ENCODE results near the gene LRCH1. TPM values are rescaled to one million over a fixed set of nuclear protein-coding genes. Genes with fewer than 3 reads are reported as not detected.

The LRCH1 gene
- polyA plus RNA-seq, 1 of the 3 experiments (the other 2 are of a cell fraction) = 5.5 TPM

DNA sequence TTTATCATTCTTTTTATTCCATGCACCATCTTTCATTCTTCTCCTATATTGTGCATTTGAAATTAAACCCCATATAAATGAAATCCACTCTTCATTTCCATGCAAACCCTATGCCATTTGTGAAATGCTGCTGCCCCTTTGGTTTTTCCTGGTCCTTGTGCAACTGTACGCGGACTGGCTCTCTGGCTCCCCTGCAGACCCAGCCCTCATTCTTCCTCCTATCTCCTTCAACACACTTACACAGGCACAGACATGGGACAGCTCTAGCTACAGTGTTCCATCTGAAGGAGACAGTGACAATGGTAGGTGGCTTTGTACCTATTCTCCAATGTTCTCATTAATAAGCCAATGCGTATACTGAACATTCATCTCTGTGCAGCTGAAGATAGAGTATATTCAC lies 162.4 kb downstream of the LRCH1 start:
- CTCF ChIA-PET = interaction anchor here (0.7 to 1.5 kb wide), 4 partner anchors 12 to 1610 kb away, joined by 3 to 4 read pairs (median 4); no protein-coding TSS in a partner anchor

DNA sequence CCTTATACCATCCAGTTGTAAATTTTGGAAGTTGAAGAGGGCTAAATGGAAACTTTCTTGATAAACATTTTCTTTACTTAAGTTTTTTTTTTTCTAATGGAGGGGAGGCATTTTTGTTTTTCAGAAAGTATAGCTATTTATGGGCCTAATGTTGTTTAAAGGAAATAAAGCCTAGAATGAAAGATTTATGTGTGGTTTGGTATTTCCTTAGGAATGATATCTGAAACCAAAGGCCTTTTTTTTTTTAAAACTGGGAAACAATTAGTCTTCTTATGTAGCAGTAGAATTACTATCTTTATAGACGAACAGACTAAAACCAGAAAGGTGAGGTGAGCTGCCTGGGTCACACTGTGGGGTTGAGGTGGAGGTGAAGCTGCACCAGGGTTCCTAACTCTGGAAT lies 163.9 kb downstream of the LRCH1 start:
- H4K20me1 ChIP-seq (ENCODE audit: insufficient read depth) = no peaks in the 10 kb centered on the region
- peaks cover 12 to 24% of the 10 kb centered on the region in 2 experiments for H3K36me3 ChIP-seq (replicated peaks in 1 of 2; ENCODE audit: control insufficient read depth in 1 of 2, insufficient read depth in 2 of 2, low read length in 1 of 2)
- peak overlapping the region; percentile 21 to 50; a peak in 2 of 4 replicates for H3K27ac ChIP-seq (ENCODE audit: low read depth in 2 of 2, low read length in 1 of 2)
- no peaks in the 10 kb centered on the region for H3K79me2 ChIP-seq (ENCODE audit: insufficient read depth)
- POLR2A ChIA-PET = no interaction called here
- H3K9me3 ChIP-seq = no peaks in the 10 kb centered on the region
- H3K9me2 ChIP-seq = no peaks in the 10 kb centered on the region
- no peak overlapping the region for H2AFZ ChIP-seq (ENCODE audit: low read depth)
- peaks cover 13% of the 10 kb centered on the region for H3F3A ChIP-seq (replicated peaks; ENCODE audit: insufficient read depth)
- CTCF ChIA-PET = no interaction called here
- H3K27me3 ChIP-seq (ENCODE audit: insufficient read depth) = no peaks in the 10 kb centered on the region
- 42% methylated on average over 1 of the region's 1 CpG for WGBS (ENCODE audit: low lambda C conversion rate)
- TF ChIP-seq, protein P1, sequence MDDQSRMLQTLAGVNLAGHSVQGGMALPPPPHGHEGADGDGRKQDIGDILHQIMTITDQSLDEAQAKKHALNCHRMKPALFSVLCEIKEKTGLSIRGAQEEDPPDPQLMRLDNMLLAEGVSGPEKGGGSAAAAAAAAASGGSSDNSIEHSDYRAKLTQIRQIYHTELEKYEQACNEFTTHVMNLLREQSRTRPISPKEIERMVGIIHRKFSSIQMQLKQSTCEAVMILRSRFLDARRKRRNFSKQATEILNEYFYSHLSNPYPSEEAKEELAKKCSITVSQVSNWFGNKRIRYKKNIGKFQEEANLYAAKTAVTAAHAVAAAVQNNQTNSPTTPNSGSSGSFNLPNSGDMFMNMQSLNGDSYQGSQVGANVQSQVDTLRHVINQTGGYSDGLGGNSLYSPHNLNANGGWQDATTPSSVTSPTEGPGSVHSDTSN (IDR thresholded peaks at IDR 0.05) = peak; percentile 60; the same call in 1 of the 2 replicates
- no peak for TF ChIP-seq NRF1 (IDR thresholded peaks at IDR 0.05; ENCODE audit: low read depth, low read length)
- DNase-seq = no peak
- H3K4me1 ChIP-seq (ENCODE audit: control insufficient read depth in 1 of 2, insufficient read depth in 2 of 2, low read depth in 1 of 2, low read length in 1 of 2) = peaks cover 4 to 24% of the 10 kb centered on the region in 2 experiments; a peak in 3 of 4 replicates
- no peak overlapping the region; the same call in 1 of the 2 replicates for H3K4me2 ChIP-seq
- H3K4me3 ChIP-seq (ENCODE audit: low read depth in 2 of 2, low read length in 1 of 2) = no peak overlapping the region
- no peak overlapping the region for H3K9ac ChIP-seq

More for the DNA sequence above, 162.4 kb downstream of the LRCH1 start:
- Histone ChIP-seq H3K36me3 (replicated peaks in 1 of 2; ENCODE audit: control insufficient read depth in 1 of 2, insufficient read depth in 2 of 2, low read length in 1 of 2) (peaks cover 19 to 35% of the 10 kb centered on the region in 2 experiments), H3K27ac (ENCODE audit: low read depth in 2 of 2, low read length in 1 of 2) (no peak overlapping the region), H2AFZ (ENCODE audit: low read depth) (no peak overlapping the region), H3K4me3 (ENCODE audit: low read depth in 2 of 2, low read length in 1 of 2) (no peak overlapping the region), H3K79me2 (ENCODE audit: insufficient read depth) (no peaks in the 10 kb centered on the region), H4K20me1 (ENCODE audit: insufficient read depth) (no peaks in the 10 kb centered on the region), H3K9me2 (no peaks in the 10 kb centered on the region), H3K27me3 (ENCODE audit: insufficient read depth) (no peaks in the 10 kb centered on the region), H3K9ac (no peak overlapping the region), H3F3A (replicated peaks; ENCODE audit: insufficient read depth) (peaks cover 13% of the 10 kb centered on the region), H3K9me3 (no peaks in the 10 kb centered on the region), H3K4me1 (ENCODE audit: control insufficient read depth in 1 of 2, insufficient read depth in 2 of 2, low read depth in 1 of 2, low read length in 1 of 2) (peaks cover 0 to 20% of the 10 kb centered on the region in 2 experiments; a peak in 3 of 4 replicates), H3K4me2 (no peak overlapping the region)
- WGBS (ENCODE audit: low lambda C conversion rate) = 98% methylated on average over 3 of the region's 3 CpGs
- no peak for DNase-seq
- TF ChIP-seq, protein P2, sequence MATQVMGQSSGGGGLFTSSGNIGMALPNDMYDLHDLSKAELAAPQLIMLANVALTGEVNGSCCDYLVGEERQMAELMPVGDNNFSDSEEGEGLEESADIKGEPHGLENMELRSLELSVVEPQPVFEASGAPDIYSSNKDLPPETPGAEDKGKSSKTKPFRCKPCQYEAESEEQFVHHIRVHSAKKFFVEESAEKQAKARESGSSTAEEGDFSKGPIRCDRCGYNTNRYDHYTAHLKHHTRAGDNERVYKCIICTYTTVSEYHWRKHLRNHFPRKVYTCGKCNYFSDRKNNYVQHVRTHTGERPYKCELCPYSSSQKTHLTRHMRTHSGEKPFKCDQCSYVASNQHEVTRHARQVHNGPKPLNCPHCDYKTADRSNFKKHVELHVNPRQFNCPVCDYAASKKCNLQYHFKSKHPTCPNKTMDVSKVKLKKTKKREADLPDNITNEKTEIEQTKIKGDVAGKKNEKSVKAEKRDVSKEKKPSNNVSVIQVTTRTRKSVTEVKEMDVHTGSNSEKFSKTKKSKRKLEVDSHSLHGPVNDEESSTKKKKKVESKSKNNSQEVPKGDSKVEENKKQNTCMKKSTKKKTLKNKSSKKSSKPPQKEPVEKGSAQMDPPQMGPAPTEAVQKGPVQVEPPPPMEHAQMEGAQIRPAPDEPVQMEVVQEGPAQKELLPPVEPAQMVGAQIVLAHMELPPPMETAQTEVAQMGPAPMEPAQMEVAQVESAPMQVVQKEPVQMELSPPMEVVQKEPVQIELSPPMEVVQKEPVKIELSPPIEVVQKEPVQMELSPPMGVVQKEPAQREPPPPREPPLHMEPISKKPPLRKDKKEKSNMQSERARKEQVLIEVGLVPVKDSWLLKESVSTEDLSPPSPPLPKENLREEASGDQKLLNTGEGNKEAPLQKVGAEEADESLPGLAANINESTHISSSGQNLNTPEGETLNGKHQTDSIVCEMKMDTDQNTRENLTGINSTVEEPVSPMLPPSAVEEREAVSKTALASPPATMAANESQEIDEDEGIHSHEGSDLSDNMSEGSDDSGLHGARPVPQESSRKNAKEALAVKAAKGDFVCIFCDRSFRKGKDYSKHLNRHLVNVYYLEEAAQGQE (IDR thresholded peaks at IDR 0.05; ENCODE audit: low read depth, low read length) = no peak
- no peak for TF ChIP-seq ELF1 (IDR thresholded peaks at IDR 0.05)
- TF ChIP-seq TEAD4 (IDR thresholded peaks at IDR 0.05; ENCODE audit: borderline replicate concordance, insufficient read depth) = no peak
- TF ChIP-seq RCOR1 (IDR thresholded peaks at IDR 0.05; ENCODE audit: low read length) = no peak
- no peak for TF ChIP-seq TCF12 (IDR thresholded peaks at IDR 0.05)
- TF ChIP-seq TAF1 (IDR thresholded peaks at IDR 0.05; ENCODE audit: borderline replicate concordance, low read depth, low read length) = no peak
- no peak for TF ChIP-seq YY1 (IDR thresholded peaks at IDR 0.05; ENCODE audit: low read depth)
- TF ChIP-seq, protein P3, sequence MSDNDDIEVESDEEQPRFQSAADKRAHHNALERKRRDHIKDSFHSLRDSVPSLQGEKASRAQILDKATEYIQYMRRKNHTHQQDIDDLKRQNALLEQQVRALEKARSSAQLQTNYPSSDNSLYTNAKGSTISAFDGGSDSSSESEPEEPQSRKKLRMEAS (IDR thresholded peaks at IDR 0.05; ENCODE audit: low read depth) = no peak
- TF ChIP-seq, protein P4, sequence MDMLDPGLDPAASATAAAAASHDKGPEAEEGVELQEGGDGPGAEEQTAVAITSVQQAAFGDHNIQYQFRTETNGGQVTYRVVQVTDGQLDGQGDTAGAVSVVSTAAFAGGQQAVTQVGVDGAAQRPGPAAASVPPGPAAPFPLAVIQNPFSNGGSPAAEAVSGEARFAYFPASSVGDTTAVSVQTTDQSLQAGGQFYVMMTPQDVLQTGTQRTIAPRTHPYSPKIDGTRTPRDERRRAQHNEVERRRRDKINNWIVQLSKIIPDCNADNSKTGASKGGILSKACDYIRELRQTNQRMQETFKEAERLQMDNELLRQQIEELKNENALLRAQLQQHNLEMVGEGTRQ (IDR thresholded peaks at IDR 0.05; ENCODE audit: borderline replicate concordance, low read depth, low read length) = no peak
- TF ChIP-seq RAD21 (IDR thresholded peaks at IDR 0.05; ENCODE audit: low read length) = no peak
- no peak for TF ChIP-seq GABPA (IDR thresholded peaks at IDR 0.05; ENCODE audit: low read depth)
- TF ChIP-seq POLR2AphosphoS5 (IDR thresholded peaks at IDR 0.05; ENCODE audit: low read depth, low read length) = no peak
- POLR2A ChIA-PET = no interaction called here

All from SK-N-SH (cell line).